Forelimb muscle (tissue), 1 donor: ENCODE results near the gene KCNK13. TPM values are rescaled to one million over a fixed set of nuclear protein-coding genes. Genes with fewer than 3 reads are reported as not detected.
"Not testable (repeated sequence)": the region's sequence is repeated elsewhere in the genome, so short reads cannot be mapped to it uniquely, and the experiment has no call there.

ENCODE experiments used
- DNase-seq: peaks from one replicate; pipeline ENCODE4 v3.0.0-alpha.2; 2013; ENCODE audit warnings: low read depth
- polyA plus RNA-seq: library from polyadenylated mRNA; unstranded; fragments of 120-200 nt; gene quantifications from one replicate; pipeline ENCODE4 v1.2.1, GENCODE V29; 2013; ENCODE audit not compliant: insufficient read length

The KCNK13 gene
- polyA plus RNA-seq, 1 donor: 0.30 TPM

- no peak for DNase-seq
Observed at GRCh38 chr14:90060965-90061684, 669 bp upstream of the KCNK13 start.

GRCh38 chr14:90062127-90062794 is 467 bp downstream of the KCNK13 start:
- DNase-seq: no peak

- no peak for DNase-seq
Observed at GRCh38 chr14:90062822-90063539, 1.2 kb downstream of the KCNK13 start.

- no peak for DNase-seq
Observed at GRCh38 chr14:90072350-90072749, 10.6 kb downstream of the KCNK13 start.

GRCh38 chr14:90079576-90079975 is 17.8 kb downstream of the KCNK13 start:
- DNase-seq: no peak

GRCh38 chr14:90087433-90087832 is 25.6 kb downstream of the KCNK13 start:
- DNase-seq: peak; percentile 17

- DNase-seq: no peak
Observed at GRCh38 chr14:90088176-90088575, 26.4 kb downstream of the KCNK13 start.

- not testable (repeated sequence) for DNase-seq
Observed at GRCh38 chr14:90089486-90089885, 27.7 kb downstream of the KCNK13 start.

GRCh38 chr14:90091393-90091792 is 29.6 kb downstream of the KCNK13 start:
- no peak for DNase-seq

- DNase-seq: no peak
Observed at GRCh38 chr14:90093942-90094595, 32.3 kb downstream of the KCNK13 start.

GRCh38 chr14:90095096-90095495 is 33.3 kb downstream of the KCNK13 start:
- DNase-seq: no peak

- no peak for DNase-seq
Observed at GRCh38 chr14:90096566-90096965, 34.8 kb downstream of the KCNK13 start.

- DNase-seq: no peak
Observed at GRCh38 chr14:90103808-90104207, 42.0 kb downstream of the KCNK13 start.

- DNase-seq: no peak
Observed at GRCh38 chr14:90105756-90106155, 44.0 kb downstream of the KCNK13 start.

- no peak for DNase-seq
Observed at GRCh38 chr14:90107789-90108188, 46.0 kb downstream of the KCNK13 start.

- no peak for DNase-seq
Observed at GRCh38 chr14:90109858-90110257, 48.1 kb downstream of the KCNK13 start.

GRCh38 chr14:90111895-90112534 is 50.2 kb downstream of the KCNK13 start:
- DNase-seq: no peak

GRCh38 chr14:90114554-90114953 is 52.8 kb downstream of the KCNK13 start:
- DNase-seq: no peak

- DNase-seq: no peak
Observed at GRCh38 chr14:90115780-90116179, 54.0 kb downstream of the KCNK13 start.

- DNase-seq: no peak
Observed at GRCh38 chr14:90116444-90116843, 54.6 kb downstream of the KCNK13 start.

- DNase-seq: no peak
Observed at GRCh38 chr14:90118027-90118426, 56.2 kb downstream of the KCNK13 start.

- DNase-seq: no peak
Observed at GRCh38 chr14:90126260-90126659, 64.5 kb downstream of the KCNK13 start.
